ENCODE results near the gene FBXO34. TPM values are rescaled to one million over a fixed set of nuclear protein-coding genes. Genes with fewer than 3 reads are reported as not detected.

Gene FBXO34
- total and polyA plus RNA-seq, 2 experiments from 2014 or later = 27.5 to 45.9 TPM

DNA sequence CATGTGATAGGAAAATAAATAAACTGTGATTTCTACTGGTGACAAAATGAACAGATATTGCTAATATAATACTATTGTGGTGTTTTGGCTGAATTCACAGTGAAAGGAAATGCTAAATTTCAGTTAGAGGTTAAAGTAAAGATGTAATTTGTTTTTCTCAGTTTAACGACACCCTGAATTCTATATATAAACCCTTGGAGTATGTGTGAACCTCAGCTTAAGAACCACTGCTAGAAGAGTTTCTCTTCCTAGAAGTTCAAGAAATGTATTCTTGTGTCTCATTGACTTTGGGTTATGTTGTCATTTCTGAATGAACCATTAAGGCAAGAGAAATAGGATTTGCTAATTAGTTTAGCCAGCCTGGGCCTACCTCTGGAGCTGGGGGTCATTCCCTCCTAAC is 8.2 kb downstream of the FBXO34 start:
- Histone ChIP-seq H3K4me2 (no peak overlapping the region), H3K27me3 (no peaks in the 10 kb centered on the region), H3K4me1 (ENCODE audit: insufficient read depth) (peaks cover 23% of the 10 kb centered on the region), H3K9me3 (ENCODE audit: low read depth) (no peaks in the 10 kb centered on the region), H3K4me3 (no peak overlapping the region), H3K27ac (no peak overlapping the region), H2AFZ (no peak overlapping the region), H4K20me1 (ENCODE audit: insufficient read depth, poor library complexity, severe bottlenecking) (peaks cover 85% of the 10 kb centered on the region), H3K9me2 (replicated peaks; ENCODE audit: insufficient read depth) (no peaks in the 10 kb centered on the region), H3K36me3 (replicated peaks; ENCODE audit: insufficient read depth, low read depth) (no peaks in the 10 kb centered on the region), H3K79me2 (peaks cover 100% of the 10 kb centered on the region)
- 100% methylated on average over 1 of the region's 1 CpG for WGBS (ENCODE audit: low lambda C conversion rate, missing lambda C conversion rate)
- TF ChIP-seq EZH2 (IDR thresholded peaks at IDR 0.05; ENCODE audit: borderline replicate concordance) (no peak), EZH2phosphoT487 (IDR thresholded peaks at IDR 0.05; ENCODE audit: low read depth, severe bottlenecking, unreplicated experiment) (no peak)
- TF ChIP-seq, protein P1, sequence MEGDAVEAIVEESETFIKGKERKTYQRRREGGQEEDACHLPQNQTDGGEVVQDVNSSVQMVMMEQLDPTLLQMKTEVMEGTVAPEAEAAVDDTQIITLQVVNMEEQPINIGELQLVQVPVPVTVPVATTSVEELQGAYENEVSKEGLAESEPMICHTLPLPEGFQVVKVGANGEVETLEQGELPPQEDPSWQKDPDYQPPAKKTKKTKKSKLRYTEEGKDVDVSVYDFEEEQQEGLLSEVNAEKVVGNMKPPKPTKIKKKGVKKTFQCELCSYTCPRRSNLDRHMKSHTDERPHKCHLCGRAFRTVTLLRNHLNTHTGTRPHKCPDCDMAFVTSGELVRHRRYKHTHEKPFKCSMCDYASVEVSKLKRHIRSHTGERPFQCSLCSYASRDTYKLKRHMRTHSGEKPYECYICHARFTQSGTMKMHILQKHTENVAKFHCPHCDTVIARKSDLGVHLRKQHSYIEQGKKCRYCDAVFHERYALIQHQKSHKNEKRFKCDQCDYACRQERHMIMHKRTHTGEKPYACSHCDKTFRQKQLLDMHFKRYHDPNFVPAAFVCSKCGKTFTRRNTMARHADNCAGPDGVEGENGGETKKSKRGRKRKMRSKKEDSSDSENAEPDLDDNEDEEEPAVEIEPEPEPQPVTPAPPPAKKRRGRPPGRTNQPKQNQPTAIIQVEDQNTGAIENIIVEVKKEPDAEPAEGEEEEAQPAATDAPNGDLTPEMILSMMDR (IDR thresholded peaks at IDR 0.05; ENCODE audit: poor library complexity) = no peak
- no peak for DNase-seq (ENCODE audit: low spot score)

DNA sequence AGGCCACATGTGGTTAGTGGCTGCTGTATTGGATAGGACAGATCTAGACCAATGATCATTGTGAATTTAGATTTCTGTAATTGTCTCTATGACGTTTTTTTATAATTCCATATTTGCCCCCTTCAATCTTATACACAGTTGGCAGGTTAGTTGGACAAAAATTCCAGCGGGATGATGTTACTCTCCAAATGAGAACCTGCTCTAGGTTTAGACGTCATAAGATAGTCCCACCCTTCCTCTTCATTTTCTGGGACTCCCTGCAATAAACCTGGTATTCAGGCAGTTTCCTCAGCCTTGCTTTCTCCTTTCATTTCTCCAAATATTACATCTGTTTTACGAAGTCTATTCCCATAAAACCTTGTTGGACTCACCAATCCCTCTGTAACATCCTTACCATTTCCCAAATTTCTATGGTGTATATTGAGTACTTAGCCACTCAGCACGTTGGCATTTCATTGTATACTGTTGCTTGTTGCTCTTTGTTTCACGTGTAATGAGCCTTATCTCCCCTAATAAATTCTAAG is 10.2 kb downstream of the FBXO34 start:
- peaks cover 100% of the 10 kb centered on the region for H3K79me2 ChIP-seq
- no peak for DNase-seq (ENCODE audit: low spot score)
- no peak overlapping the region for H3K27ac ChIP-seq
- 70% methylated on average over 6 of the region's 6 CpGs for WGBS (ENCODE audit: low lambda C conversion rate, missing lambda C conversion rate)
- H3K9me3 ChIP-seq (ENCODE audit: low read depth) = no peaks in the 10 kb centered on the region
- H3K4me2 ChIP-seq = no peak overlapping the region
- peaks cover 22% of the 10 kb centered on the region for H3K4me1 ChIP-seq (ENCODE audit: insufficient read depth)
- no peaks in the 10 kb centered on the region for H3K9me2 ChIP-seq (replicated peaks; ENCODE audit: insufficient read depth)
- peaks cover 87% of the 10 kb centered on the region for H4K20me1 ChIP-seq (ENCODE audit: insufficient read depth, poor library complexity, severe bottlenecking)
- no peak for TF ChIP-seq EZH2phosphoT487 (IDR thresholded peaks at IDR 0.05; ENCODE audit: low read depth, severe bottlenecking, unreplicated experiment)
- TF ChIP-seq, protein P1 (IDR thresholded peaks at IDR 0.05; ENCODE audit: poor library complexity) = no peak
- no peak for TF ChIP-seq EZH2 (IDR thresholded peaks at IDR 0.05; ENCODE audit: borderline replicate concordance)
- H3K36me3 ChIP-seq (replicated peaks; ENCODE audit: insufficient read depth, low read depth) = no peaks in the 10 kb centered on the region
- H3K4me3 ChIP-seq = no peak overlapping the region
- H3K27me3 ChIP-seq = no peaks in the 10 kb centered on the region
- no peak overlapping the region for H2AFZ ChIP-seq

DNA sequence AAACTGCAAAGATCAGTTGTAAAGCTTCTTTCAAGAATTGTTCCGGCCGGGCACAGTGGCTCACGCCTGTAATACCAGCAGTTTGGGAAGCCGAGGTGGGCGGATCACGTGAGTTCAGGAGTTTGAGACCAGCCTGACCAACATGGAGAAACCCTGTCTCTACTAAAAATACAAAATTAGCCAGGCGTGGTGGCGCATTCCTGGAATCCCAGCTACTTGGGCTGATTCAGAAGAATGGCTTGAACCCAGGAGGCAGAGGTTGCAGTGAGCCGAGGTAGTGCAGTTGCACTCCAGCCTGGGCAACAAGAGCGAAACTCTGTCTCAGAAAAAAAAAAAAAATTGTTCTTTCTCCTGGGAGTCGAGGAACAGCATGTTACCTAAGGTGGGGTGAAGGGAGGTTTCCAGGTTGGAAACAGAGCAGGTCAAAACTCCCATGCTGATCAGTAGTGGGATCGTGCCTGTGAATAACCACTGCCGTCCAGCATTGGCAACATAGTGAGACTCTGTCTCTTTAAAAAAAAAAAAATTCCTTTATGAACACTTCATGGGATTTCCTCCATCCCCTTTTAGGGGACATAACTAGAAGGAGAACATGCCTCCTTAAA is 13.9 kb downstream of the FBXO34 start:
- Histone ChIP-seq H3K27me3 (no peaks in the 10 kb centered on the region), H2AFZ (no peak overlapping the region), H3K79me2 (peaks cover 100% of the 10 kb centered on the region), H3K4me2 (no peak overlapping the region), H3K4me1 (ENCODE audit: insufficient read depth) (no peaks in the 10 kb centered on the region), H3K9me2 (replicated peaks; ENCODE audit: insufficient read depth) (no peaks in the 10 kb centered on the region), H3K4me3 (no peak overlapping the region), H3K27ac (no peak overlapping the region), H3K36me3 (replicated peaks; ENCODE audit: insufficient read depth, low read depth) (no peaks in the 10 kb centered on the region), H3K9me3 (ENCODE audit: low read depth) (no peaks in the 10 kb centered on the region), H4K20me1 (ENCODE audit: insufficient read depth, poor library complexity, severe bottlenecking) (peaks cover 90% of the 10 kb centered on the region)
- TF ChIP-seq EZH2 (IDR thresholded peaks at IDR 0.05; ENCODE audit: borderline replicate concordance) = no peak
- TF ChIP-seq EZH2phosphoT487 (IDR thresholded peaks at IDR 0.05; ENCODE audit: low read depth, severe bottlenecking, unreplicated experiment) = no peak
- TF ChIP-seq, protein P1 (IDR thresholded peaks at IDR 0.05; ENCODE audit: poor library complexity) = no peak
- DNase-seq (ENCODE audit: low spot score) = no peak
- WGBS (ENCODE audit: low lambda C conversion rate, missing lambda C conversion rate) = 95% methylated on average over 13 of the region's 13 CpGs

Measured in hepatocyte (in vitro differentiated cells).